SK-N-MC (cell line): ENCODE results near the gene ABCD1.

Experiments
- EZH2 ChIP-seq: fragments of 200-600 bp; sonication (generic); IDR thresholded peaks from one replicate; pipeline ENCODE4 v1.6.1; 2017; ENCODE audit warnings: antibody characterized with exemption
- FOXP2 ChIP-seq: optimal IDR thresholded peaks from 2 replicates; pipeline ENCODE3; 2011; ENCODE audit warnings: mild to moderate bottlenecking, moderate library complexity; ENCODE audit not compliant: insufficient read depth; ENCODE audit errors: extremely low read length, control extremely low read depth
- POLR2AphosphoS5 ChIP-seq: IDR thresholded peaks from 2 replicates; pipeline ENCODE4 v1.6.1; 2012; ENCODE audit warnings: mild to moderate bottlenecking, low read depth, low read length, borderline replicate concordance

DNA sequence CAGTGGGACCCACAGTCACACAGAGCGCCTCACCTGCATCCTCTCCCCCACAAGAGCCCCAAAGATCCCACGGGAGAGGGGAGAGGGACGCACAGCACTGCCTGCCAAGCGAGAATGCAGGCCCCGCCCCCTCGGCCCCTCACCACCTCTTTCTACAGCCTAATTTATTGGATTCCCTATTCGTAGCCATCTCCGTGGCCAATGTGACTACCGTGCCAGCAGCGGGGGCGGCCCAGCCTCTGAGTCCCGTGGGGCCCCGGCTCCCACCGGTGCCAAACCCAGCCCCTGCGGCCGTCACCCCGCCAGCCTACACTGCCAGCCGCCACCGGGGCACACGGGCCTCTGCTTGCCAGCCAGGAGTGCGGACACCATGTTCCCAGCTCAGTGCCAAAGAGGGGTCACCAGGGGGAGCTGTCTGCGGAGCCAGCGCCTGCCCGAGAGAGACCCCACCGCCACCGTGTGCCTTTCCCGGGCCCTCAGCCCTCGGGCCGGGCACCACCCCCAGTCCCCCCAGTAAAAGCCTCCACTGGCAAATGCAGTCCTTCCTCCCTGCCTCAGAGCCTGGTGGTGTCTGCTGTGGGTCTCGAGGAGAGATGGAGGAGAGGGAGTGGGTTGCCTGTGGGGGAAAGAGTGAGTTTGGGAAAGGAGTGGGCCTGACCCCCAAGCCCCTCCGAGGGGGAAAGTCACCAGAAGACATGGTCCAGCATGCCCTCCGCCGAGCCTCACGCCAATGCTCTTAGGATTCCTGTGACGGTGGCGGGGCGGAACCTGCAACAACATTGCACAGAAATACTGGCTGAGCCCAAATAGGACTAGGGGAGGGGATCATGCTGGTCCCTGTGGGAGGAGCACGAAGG is 19.8 kb downstream of the ABCD1 start:
- TF ChIP-seq POLR2AphosphoS5 (no peak), FOXP2 (no peak), EZH2 (no peak)
